ENCODE data around the gene CCDC18.
"Not testable (repeated sequence)": the region's sequence is repeated elsewhere in the genome, so short reads cannot be mapped to it uniquely, and the experiment has no call there.

CCDC18 gene

DNA sequence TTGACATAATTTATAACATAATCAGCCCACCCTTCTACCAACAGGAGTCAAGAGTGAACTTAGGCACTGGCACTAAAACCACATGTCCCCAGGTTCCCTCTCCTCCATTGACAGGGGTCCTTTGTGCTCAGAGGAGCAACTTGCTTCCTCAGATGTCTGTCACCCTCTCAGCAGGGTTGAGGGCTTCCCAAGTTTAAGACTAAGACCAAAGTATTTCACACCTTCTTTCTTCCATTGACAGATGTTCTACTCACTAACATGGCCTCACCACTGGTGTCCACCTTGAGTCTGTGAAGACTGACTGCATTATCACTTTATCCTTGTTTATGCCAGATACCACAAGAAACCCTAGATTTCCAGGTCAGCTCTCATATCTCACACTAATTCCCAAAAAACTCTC is 56.5 kb downstream of the CCDC18 start:
- Histone ChIP-seq H3K27ac (no peak overlapping the region), H3K4me3 (no peak overlapping the region), H3K27me3 (no peaks in the 10 kb centered on the region), H3K9me3 (replicated peaks in 1 of 11) (peaks cover 15 to 26% (median 21%) of the 10 kb centered on the region in 11 experiments), H3K4me1 (no peaks in the 10 kb centered on the region), H3K9ac (no peak overlapping the region), H4K20me1 (no peaks in the 10 kb centered on the region), H3K36me3 (peaks cover 46 to 94% (median 69%) of the 10 kb centered on the region in 11 experiments), H3K4me2 (no peak overlapping the region)
- TF ChIP-seq Cebpa-rat (IDR thresholded peaks at IDR 0.05): no peak

DNA sequence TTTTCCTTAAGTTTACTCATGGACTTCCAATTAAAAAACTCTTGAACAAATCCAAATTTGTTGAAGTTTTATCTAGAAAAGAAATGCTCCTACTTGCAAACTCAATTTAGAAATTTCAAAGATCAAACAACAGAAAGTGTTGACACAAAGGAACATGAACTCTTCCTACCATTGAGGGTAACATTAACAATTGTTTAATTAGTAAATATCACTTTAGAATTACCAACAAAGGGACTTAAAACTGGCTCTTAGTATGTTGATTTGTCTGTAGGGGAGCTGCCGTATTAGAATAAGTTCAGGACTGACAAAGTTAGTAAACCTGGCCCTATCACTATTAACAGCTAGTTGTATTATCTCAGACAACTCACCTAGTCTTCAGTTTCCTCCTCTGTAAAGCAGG is 57.9 kb downstream of the CCDC18 start:
- Histone ChIP-seq H3K4me1 (no peaks in the 10 kb centered on the region), H3K9ac (no peak overlapping the region), H3K27me3 (no peaks in the 10 kb centered on the region), H3K9me3 (replicated peaks in 1 of 11) (peaks cover 29 to 36% (median 33%) of the 10 kb centered on the region in 11 experiments), H3K4me2 (no peak overlapping the region), H3K36me3 (peaks cover 48 to 95% (median 73%) of the 10 kb centered on the region in 11 experiments), H4K20me1 (no peaks in the 10 kb centered on the region), H3K4me3 (no peak overlapping the region), H3K27ac (no peak overlapping the region)
- TF ChIP-seq Cebpa-rat (IDR thresholded peaks at IDR 0.05): no peak

DNA sequence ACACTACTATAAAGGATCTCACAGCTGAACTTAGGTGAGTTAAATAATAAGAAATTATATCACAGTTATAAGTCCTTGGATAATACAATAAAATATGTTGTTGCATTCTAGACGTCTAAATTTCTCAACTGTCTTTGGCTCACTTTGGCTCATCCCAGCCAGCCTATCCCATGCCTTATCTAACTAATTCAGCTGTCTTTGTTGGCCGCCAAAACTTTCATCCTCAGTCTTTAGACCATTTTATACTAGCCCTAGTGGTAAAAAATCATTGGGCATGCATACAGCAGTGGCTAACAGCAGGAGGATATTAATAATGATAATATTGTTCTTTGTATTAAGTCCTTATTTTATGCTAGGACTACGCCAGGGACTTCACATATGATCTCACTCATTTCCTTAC is 59.3 kb downstream of the CCDC18 start:
- no peak for TF ChIP-seq Cebpa-rat (IDR thresholded peaks at IDR 0.05)
- Histone ChIP-seq H3K36me3 (peaks cover 52 to 89% (median 73%) of the 10 kb centered on the region in 11 experiments), H3K27ac (no peak overlapping the region), H3K4me2 (no peak overlapping the region), H3K27me3 (no peaks in the 10 kb centered on the region), H3K4me3 (no peak overlapping the region), H4K20me1 (no peaks in the 10 kb centered on the region), H3K9ac (no peak overlapping the region), H3K9me3 (replicated peaks in 1 of 11) (peaks cover 36 to 45% (median 42%) of the 10 kb centered on the region in 11 experiments), H3K4me1 (no peaks in the 10 kb centered on the region)

DNA sequence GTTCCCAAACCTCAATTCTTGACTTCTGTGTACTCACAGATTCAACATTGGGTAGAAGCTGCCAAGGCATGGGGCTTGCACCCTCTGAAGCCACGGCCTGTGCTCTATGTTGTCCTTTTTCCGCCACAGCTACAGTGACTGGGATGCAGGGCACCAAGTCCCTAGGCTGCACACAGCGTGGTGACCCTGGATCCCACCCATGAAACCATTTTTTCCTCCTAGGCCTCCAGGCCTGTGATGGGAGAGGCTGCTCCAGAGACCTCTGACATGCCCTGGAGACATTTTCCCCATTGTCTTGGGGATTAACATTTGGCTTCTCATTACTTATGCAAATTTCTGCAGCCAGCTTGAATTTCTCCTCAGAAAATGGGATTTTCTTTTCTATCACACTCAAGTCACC is 62.7 kb downstream of the CCDC18 start:
- not testable (repeated sequence) for H4K20me1 ChIP-seq
- peaks cover 47 to 77% (median 65%) of the 10 kb centered on the region in 11 experiments for H3K36me3 ChIP-seq
- peak overlapping the region in 4 of 10 experiments; percentile 19 to 47 (median 26); a peak in 5 of 20 replicates for H3K4me3 ChIP-seq

DNA sequence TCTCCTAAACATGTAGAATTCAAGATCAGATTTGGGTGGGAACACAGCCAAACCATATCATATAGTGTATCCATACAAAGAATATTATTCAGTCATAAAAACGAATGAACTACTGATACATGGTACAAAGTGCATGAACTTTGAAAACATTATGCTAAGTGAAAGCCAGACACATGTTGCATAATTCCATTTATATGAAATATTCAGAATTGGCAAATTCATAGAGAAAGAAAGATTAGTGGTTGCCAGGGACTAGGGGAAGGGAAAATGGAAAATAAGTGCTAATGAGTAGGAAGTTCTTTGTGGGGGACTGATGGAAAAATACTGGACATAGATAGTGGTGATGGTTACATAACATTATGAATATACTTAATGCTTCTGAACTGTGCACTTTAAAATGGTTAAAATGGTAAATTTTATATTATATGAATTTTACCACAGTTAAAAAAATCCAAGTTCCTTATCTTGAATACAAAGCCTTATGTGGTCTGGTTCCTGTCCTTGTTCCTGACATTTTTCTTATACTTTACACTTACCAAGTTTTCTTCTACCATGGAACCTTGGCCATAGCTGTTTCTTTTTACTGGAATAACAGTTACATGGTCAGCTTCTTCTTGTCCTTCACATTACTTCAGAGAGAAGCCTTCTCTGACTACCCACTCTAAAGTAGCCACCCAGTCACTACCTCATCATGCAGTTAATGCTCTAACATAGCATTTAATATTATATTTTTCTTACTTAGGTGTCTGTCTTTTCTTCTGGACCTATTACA is 64.0 kb downstream of the CCDC18 start:
- Histone ChIP-seq H3K27ac (no peak overlapping the region), H3K4me2 (no peak overlapping the region), H3K27me3 (no peaks in the 10 kb centered on the region), H3K4me3 (no peak overlapping the region), H3K4me1 (no peaks in the 10 kb centered on the region), H3K9me3 (replicated peaks in 1 of 11) (peaks cover 36 to 45% (median 42%) of the 10 kb centered on the region in 11 experiments), H3K9ac (no peak overlapping the region), H3K36me3 (peaks cover 53 to 81% (median 68%) of the 10 kb centered on the region in 11 experiments), H4K20me1 (no peaks in the 10 kb centered on the region)
- TF ChIP-seq Cebpa-rat (IDR thresholded peaks at IDR 0.05): no peak

More for the DNA sequence above, 62.7 kb downstream of the CCDC18 start:
- H3K27ac ChIP-seq, H3K27me3 ChIP-seq, H3K4me2 ChIP-seq, H3K4me1 ChIP-seq, H3K9ac ChIP-seq: not testable (repeated sequence)
- peaks cover 36 to 45% (median 42%) of the 10 kb centered on the region in 11 experiments for H3K9me3 ChIP-seq (replicated peaks in 1 of 11)

DNA sequence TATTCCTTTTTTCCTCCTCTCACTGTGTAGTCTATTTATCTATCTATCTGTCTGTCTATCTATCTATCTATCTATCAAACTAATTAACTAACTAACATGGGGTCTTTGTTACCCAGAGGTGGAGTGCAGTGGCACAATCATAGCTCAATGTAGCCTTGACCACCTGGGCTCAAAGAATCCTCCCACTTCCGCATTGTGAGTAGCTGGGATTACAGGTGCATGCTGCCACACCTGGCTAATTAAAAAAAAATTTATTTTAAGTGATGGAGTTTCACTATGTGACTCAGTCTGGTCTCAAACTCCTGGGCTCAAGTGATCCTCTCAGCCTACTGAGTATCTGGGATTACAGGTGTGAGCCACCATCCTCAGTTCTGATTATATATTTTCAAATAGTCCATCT is 71.4 kb downstream of the CCDC18 start:
- TF ChIP-seq Cebpa-rat (IDR thresholded peaks at IDR 0.05): no peak
- H3K36me3 ChIP-seq: peaks cover 40 to 72% (median 61%) of the 10 kb centered on the region in 11 experiments
- H3K27ac ChIP-seq: no peak overlapping the region
- H3K9ac ChIP-seq: no peak overlapping the region
- peaks cover 18 to 25% (median 24%) of the 10 kb centered on the region in 11 experiments for H3K9me3 ChIP-seq (replicated peaks in 1 of 11)
- H3K4me2 ChIP-seq: no peak overlapping the region
- H3K4me1 ChIP-seq: peaks cover 0 to 10% (median 4%) of the 10 kb centered on the region in 10 experiments; a peak in 8 of 20 replicates
- no peaks in the 10 kb centered on the region for H4K20me1 ChIP-seq
- no peaks in the 10 kb centered on the region for H3K27me3 ChIP-seq
- H3K4me3 ChIP-seq: no peak overlapping the region

DNA sequence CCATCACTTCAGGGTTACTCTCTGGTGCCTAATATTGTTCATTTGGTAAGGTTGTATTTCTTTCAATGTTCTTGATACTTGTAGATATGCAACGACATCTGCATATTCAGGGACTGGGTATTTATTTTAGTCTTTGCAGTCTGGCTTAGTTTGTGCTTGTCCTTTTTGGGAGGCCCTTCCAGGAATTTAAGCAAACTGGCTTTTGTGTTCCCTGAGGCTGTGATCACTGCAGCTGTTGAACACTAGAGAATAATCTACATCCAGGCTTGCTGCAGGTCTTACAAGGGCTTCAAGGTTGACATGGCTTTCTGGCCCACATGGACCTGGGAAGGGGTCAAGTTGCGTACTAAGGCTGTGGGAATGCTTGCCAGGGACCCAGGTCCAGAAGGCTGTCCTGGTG is 72.1 kb downstream of the CCDC18 start:
- no peak for TF ChIP-seq Cebpa-rat (IDR thresholded peaks at IDR 0.05)
- Histone ChIP-seq H3K9ac (no peak overlapping the region), H3K4me2 (no peak overlapping the region), H3K4me3 (no peak overlapping the region), H3K36me3 (peaks cover 37 to 68% (median 59%) of the 10 kb centered on the region in 11 experiments), H3K9me3 (replicated peaks in 1 of 11) (peaks cover 18 to 25% (median 24%) of the 10 kb centered on the region in 11 experiments), H3K27ac (no peak overlapping the region), H3K27me3 (no peaks in the 10 kb centered on the region), H4K20me1 (no peaks in the 10 kb centered on the region), H3K4me1 (peaks cover 0 to 10% (median 4%) of the 10 kb centered on the region in 10 experiments; a peak in 8 of 20 replicates)

DNA sequence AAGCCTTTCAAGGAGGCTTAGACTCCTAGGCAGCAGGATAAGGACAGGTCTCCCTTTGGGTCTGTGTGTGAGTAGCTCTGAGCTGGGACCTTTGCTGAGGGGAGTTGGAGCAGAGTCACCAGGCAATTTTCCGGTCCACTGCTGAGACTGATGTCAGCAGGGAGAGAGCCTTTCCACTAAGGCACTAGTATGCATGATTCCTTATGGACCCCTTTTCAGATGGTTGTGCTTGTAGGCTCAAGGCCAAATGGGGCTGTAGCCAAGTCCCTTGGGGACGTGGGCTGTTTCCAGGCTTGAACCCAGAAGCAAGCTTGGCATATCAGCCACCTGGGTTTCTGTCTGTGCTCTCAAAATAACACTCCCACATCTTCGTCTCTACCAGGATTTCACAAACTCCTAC is 73.0 kb downstream of the CCDC18 start:
- peak overlapping the region in 3 of 11 experiments; percentile 16 to 37 (median 21); a peak in 4 of 22 replicates for H3K4me2 ChIP-seq
- H3K9me3 ChIP-seq (replicated peaks in 1 of 11): peaks cover 18 to 25% (median 24%) of the 10 kb centered on the region in 11 experiments
- H3K4me3 ChIP-seq: no peak overlapping the region
- H3K9ac ChIP-seq: no peak overlapping the region
- no peaks in the 10 kb centered on the region for H4K20me1 ChIP-seq
- H3K27me3 ChIP-seq: no peaks in the 10 kb centered on the region
- TF ChIP-seq Cebpa-rat (IDR thresholded peaks at IDR 0.05): no peak
- peaks cover 33 to 64% (median 51%) of the 10 kb centered on the region in 11 experiments for H3K36me3 ChIP-seq
- no peak overlapping the region for H3K27ac ChIP-seq
- peaks cover 0 to 10% (median 4%) of the 10 kb centered on the region in 10 experiments; a peak in 8 of 20 replicates for H3K4me1 ChIP-seq

DNA sequence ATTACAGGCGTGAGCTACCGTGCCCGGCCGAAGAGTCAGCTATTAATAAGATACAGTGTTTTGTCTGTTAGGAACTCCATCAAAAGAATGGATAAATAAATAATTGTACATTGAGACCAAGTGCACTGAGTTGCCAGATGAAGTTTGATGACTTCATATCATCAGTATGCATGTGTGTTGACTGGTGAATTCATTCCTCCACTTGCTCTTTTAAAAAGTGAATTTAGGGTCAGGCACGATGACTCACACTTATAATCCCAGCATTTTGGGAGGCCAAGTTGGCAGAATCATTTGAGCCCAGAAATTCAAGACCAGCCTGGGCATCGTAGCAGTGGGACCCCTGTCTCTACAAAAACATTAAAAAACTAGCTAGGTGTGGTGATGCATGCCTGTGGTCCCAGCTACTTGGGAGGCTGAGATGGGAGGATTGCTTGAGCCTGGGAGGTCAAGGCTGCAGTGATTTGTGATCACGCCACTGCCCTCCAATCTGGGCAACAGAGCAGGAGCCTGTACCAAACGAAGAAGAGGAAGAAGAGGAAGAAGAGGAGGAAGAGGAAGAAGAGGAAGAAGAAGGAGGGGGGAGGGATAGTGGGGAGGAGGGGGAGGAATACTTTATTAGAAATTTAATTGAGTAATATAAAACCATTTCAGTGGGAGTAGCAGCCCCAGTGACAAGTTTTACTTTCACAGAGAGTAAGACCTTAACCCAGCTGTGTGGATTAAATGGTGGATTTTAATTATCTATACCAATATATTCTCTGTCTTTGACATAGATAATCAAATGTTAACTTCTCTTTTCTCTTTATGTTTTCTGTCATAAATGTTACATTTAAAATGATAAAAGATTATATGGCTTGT is 74.9 kb downstream of the CCDC18 start:
- H3K4me3 ChIP-seq: no peak overlapping the region
- H3K27me3 ChIP-seq: no peaks in the 10 kb centered on the region
- no peak for TF ChIP-seq Cebpa-rat (IDR thresholded peaks at IDR 0.05)
- peaks cover 0 to 10% (median 4%) of the 10 kb centered on the region in 10 experiments; a peak in 8 of 20 replicates for H3K4me1 ChIP-seq
- peaks cover 18 to 31% (median 25%) of the 10 kb centered on the region in 11 experiments for H3K9me3 ChIP-seq (replicated peaks in 1 of 11)
- no peak overlapping the region for H3K4me2 ChIP-seq
- H3K36me3 ChIP-seq: peaks cover 46 to 76% (median 64%) of the 10 kb centered on the region in 11 experiments
- H4K20me1 ChIP-seq: no peaks in the 10 kb centered on the region
- H3K9ac ChIP-seq: no peak overlapping the region
- no peak overlapping the region for H3K27ac ChIP-seq
